PFSK-1 (cell line): Measurements from ENCODE around the gene CTNNA1.

ENCODE experiments used
- FOXP2 ChIP-seq: optimal IDR thresholded peaks from 2 replicates; pipeline ENCODE3; 2011; ENCODE audit warnings: borderline replicate concordance, control low read depth, inconsistent platforms; ENCODE audit not compliant: insufficient read depth; ENCODE audit errors: extremely low read length, extremely low read depth
- POLR2AphosphoS5 ChIP-seq: IDR thresholded peaks from 2 replicates; pipeline ENCODE4 v1.6.1; 2012; ENCODE audit warnings: low read depth, mild to moderate bottlenecking, control low read depth, low read length, moderate library complexity
- REST ChIP-seq, 2 experiments: IDR thresholded peaks; 2 replicates each; pipeline versions ENCODE4 v1.6.1 to v1.8.0; 2011 to 2012; ENCODE audit warnings: low read depth in 2 of 2, low read length in 2 of 2, control low read depth in 1 of 2, inconsistent platforms in 1 of 2, mild to moderate bottlenecking in 1 of 2, moderate library complexity in 1 of 2; ENCODE audit not compliant: insufficient read depth in 1 of 2
- SIN3A ChIP-seq: IDR thresholded peaks from 2 replicates; pipeline ENCODE4 v1.6.1; 2012; ENCODE audit warnings: mild to moderate bottlenecking, low read length, moderate library complexity, borderline replicate concordance; ENCODE audit not compliant: insufficient read depth
- TAF1 ChIP-seq: IDR thresholded peaks from 2 replicates; pipeline ENCODE4 v1.6.1; 2012; ENCODE audit warnings: low read length, control low read depth, borderline replicate concordance; ENCODE audit not compliant: insufficient read depth

GRCh38 chr5:138778234-138778633 lies 25.0 kb downstream of the CTNNA1 start:
- no peak for TF ChIP-seq POLR2AphosphoS5
- TF ChIP-seq REST (IDR thresholded peaks at IDR 0.05; ENCODE audit: insufficient read depth in 1 of 2, low read depth in 2 of 2, low read length in 2 of 2), result no peak
- TF ChIP-seq TAF1, result no peak
- no peak for TF ChIP-seq FOXP2
- TF ChIP-seq SIN3A, result no peak
